Omental fat pad (tissue), 4 donors: ENCODE data around the gene AKNA. TPM values are rescaled to one million over a fixed set of nuclear protein-coding genes. Genes with fewer than 3 reads are reported as not detected.

Experiments used
- ATAC-seq: fragments of 150-250 bp; one replicate; pipeline ENCODE4 v1.9.1; 2016; ENCODE audit warnings: mild to moderate bottlenecking, moderate library complexity; ENCODE audit not compliant: low FRiP score
- DNase-seq: peaks from one replicate; pipeline ENCODE4 v3.0.0-alpha.2; 2019; ENCODE audit warnings: low spot score
- CTCF ChIP-seq, 3 donors: fragments of 450-650 bp; IDR thresholded peaks; one replicate each; pipeline ENCODE4 v1.5.1; 2016 to 2017; ENCODE audit warnings: antibody characterized with exemption in 3 of 3, mild to moderate bottlenecking in 3 of 3, moderate library complexity in 2 of 3
- total RNA-seq, 4 donors: library from RNA; depleted of rRNA; stranded (reverse); fragments of >200 nt; gene quantifications; one replicate each; pipeline ENCODE4 v1.1.0, GENCODE V29; 2016

AKNA gene
- total RNA-seq, 4 donors from 2014 or later: 22.6 to 86.1 (median 71.5) TPM

GRCh38 chr9:114403153-114403756, 15.5 kb upstream of the AKNA start:
- no peak for ATAC-seq
- DNase-seq: no peak
- no peak for TF ChIP-seq CTCF (IDR thresholded peaks at IDR 0.05)

GRCh38 chr9:114401344-114401743, 13.6 kb upstream of the AKNA start:
- ATAC-seq: no peak
- no peak for TF ChIP-seq CTCF (IDR thresholded peaks at IDR 0.05)
- no peak for DNase-seq

GRCh38 chr9:114400772-114401171, 13.0 kb upstream of the AKNA start:
- DNase-seq (no peak), ATAC-seq (no peak)
- no peak for TF ChIP-seq CTCF (IDR thresholded peaks at IDR 0.05)

- no peak for ATAC-seq
- TF ChIP-seq CTCF (IDR thresholded peaks at IDR 0.05): no peak
Observed at GRCh38 chr9:114400219-114400618, 12.4 kb upstream of the AKNA start.

GRCh38 chr9:114399381-114399780, 11.6 kb upstream of the AKNA start:
- no peak for ATAC-seq
- DNase-seq: no peak
- TF ChIP-seq CTCF (IDR thresholded peaks at IDR 0.05): no peak

More at GRCh38 chr9:114400219-114400618, 12.4 kb upstream of the AKNA start:
- DNase-seq: no peak

GRCh38 chr9:114397848-114398605, 10.2 kb upstream of the AKNA start:
- ATAC-seq: peak; percentile 85
- no peak for TF ChIP-seq CTCF (IDR thresholded peaks at IDR 0.05)
- peak; percentile 96 for DNase-seq
